ENCODE results near the gene SLC29A3. TPM values are rescaled to one million over a fixed set of nuclear protein-coding genes. Genes with fewer than 3 reads are reported as not detected.

SLC29A3 gene
- total and polyA plus RNA-seq, 2 of the 8 experiments (the other 6 are each of a cell fraction or from before 2014, with no cell fraction given) = 14.0 to 24.6 TPM

DNA sequence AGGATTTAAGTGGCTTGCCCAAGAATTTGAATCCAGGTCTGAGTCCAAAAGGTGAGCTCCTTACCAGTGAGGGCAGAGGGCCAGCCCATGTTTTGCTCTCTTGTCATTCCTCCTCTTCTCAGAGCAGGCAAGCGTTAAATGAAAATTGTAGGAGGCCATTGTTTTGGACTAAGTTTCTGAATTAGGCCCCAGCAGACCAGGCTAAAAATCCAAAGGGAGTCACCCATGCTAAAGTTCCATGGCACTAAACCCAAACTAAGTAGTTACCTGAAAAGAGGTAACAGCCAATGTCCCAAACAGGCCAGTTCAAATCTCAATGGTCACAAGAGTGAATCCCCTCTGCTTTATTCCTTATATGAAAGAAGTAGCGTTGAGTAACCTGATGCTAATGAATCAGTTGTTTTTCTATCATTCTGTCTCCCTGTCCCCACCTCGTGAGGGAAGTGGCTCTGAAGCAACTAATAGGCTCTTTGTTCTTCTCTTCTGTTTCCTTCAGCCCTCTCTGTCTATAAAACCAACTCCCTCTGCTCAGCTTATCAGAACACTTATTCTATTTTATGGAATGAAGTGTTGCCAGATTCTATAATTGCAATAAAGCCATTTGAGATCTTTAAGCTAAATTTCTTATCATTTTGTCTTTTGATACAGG is 60.2 kb downstream of the SLC29A3 start:
- Histone ChIP-seq H3K14ac (ENCODE audit: insufficient read length) (no peak overlapping the region), H3K9ac (replicated peaks in 1 of 4; ENCODE audit: extremely low read depth in 1 of 4, low read depth in 3 of 4, low read length in 3 of 4) (no peak overlapping the region), H4K8ac (ENCODE audit: extremely low read depth, insufficient read depth, low read length) (no peak overlapping the region), H3K4me1 (replicated peaks in 1 of 4; ENCODE audit: control insufficient read depth in 3 of 4, insufficient read depth in 4 of 4, low read length in 3 of 4) (peaks cover 0 to 2% (median 0%) of the 10 kb centered on the region in 4 experiments; a peak in 2 of 7 replicates), H2BK20ac (ENCODE audit: low read length) (no peak overlapping the region), H3K4me2 (ENCODE audit: insufficient read depth in 1 of 2, low read depth in 2 of 2, low read length in 2 of 2) (no peak overlapping the region), H3K4me3 (ENCODE audit: extremely low read depth in 1 of 4, insufficient read depth in 2 of 4, low read depth in 3 of 4, low read length in 4 of 4) (no peak overlapping the region), H4K20me1 (replicated peaks in 1 of 2; ENCODE audit: control insufficient read depth in 1 of 2, insufficient read depth in 2 of 2, low read length in 2 of 2) (no peaks in the 10 kb centered on the region), H2BK5ac (ENCODE audit: low read depth, low read length) (no peak overlapping the region), H3K27ac (ENCODE audit: low read depth, low read length) (no peak overlapping the region), H3K9me3 (ENCODE audit: insufficient read depth in 2 of 2, low read depth in 1 of 2, low read length in 1 of 2) (no peaks in the 10 kb centered on the region), H4K91ac (replicated peaks; ENCODE audit: insufficient read length, low read length) (no peak overlapping the region), H2BK12ac (ENCODE audit: low read depth, low read length) (no peak overlapping the region), H3K27me3 (replicated peaks in 1 of 4; ENCODE audit: control insufficient read depth in 3 of 4, extremely low read depth in 1 of 4, insufficient read depth in 3 of 4, low read length in 3 of 4) (no peaks in the 10 kb centered on the region), H2AFZ (ENCODE audit: low read length) (no peak overlapping the region), H3K36me3 (ENCODE audit: control insufficient read depth in 2 of 4, insufficient read depth in 4 of 4, low read length in 3 of 4) (no peaks in the 10 kb centered on the region), H3K79me1 (ENCODE audit: low read depth, low read length) (no peaks in the 10 kb centered on the region), H3K79me2 (ENCODE audit: control insufficient read depth in 1 of 2, insufficient read depth in 2 of 2, low read length in 2 of 2) (no peaks in the 10 kb centered on the region), H3K56ac (replicated peaks; ENCODE audit: insufficient read length, low read depth, low read length) (no peak overlapping the region), H2AK5ac (ENCODE audit: low read depth, low read length) (no peak overlapping the region), H4K5ac (ENCODE audit: insufficient read length, low read depth, low read length) (no peak overlapping the region), H3K18ac (ENCODE audit: extremely low read depth, low read length) (no peak overlapping the region), H3K23me2 (ENCODE audit: low read depth, low read length) (no peaks in the 10 kb centered on the region; the same call in 1 of the 2 replicates), H2BK120ac (replicated peaks; ENCODE audit: low read depth, low read length) (no peak overlapping the region), H3K4ac (replicated peaks; ENCODE audit: insufficient read length, low read depth, low read length) (no peak overlapping the region), H3K23ac (ENCODE audit: insufficient read length) (no peak overlapping the region), H2BK15ac (ENCODE audit: low read length) (no peak overlapping the region)
- DNase-seq (ENCODE audit: low read depth in 1 of 2, low spot score in 2 of 2) (no peak), FAIRE-seq (no peak)
- 85% methylated on average over 3 of the region's 3 CpGs; no CpG with 5 or more reads in 1 of the 2 experiments for WGBS, 2 experiments (ENCODE audit: extremely low coverage in 1 of 2, insufficient coverage in 1 of 2, insufficient read length in 1 of 2, insufficient replicate concordance in 2 of 2, low coverage in 1 of 2, low lambda C conversion rate in 2 of 2, missing lambda C conversion rate in 1 of 2)
- no peak for TF ChIP-seq SRF (IDR thresholded peaks at IDR 0.05; ENCODE audit: low read depth, low read length)
- TF ChIP-seq KDM4A (IDR thresholded peaks at IDR 0.05; ENCODE audit: low read depth, low read length, severe bottlenecking) = no peak
- TF ChIP-seq CHD1 (IDR thresholded peaks at IDR 0.05; ENCODE audit: low read depth, low read length) = no peak
- no peak for TF ChIP-seq BCL11A (IDR thresholded peaks at IDR 0.05; ENCODE audit: low read depth in 2 of 2, low read length in 2 of 2)
- TF ChIP-seq SAP30 (IDR thresholded peaks at IDR 0.05; ENCODE audit: insufficient read depth, insufficient replicate concordance, low read length) = no peak
- CTCF ChIA-PET (ENCODE audit: partially characterized antibody) = interaction anchor here (0.6 to 28.0 kb wide), 26 partner anchors 11 to 394 kb away, joined by 3 to 401 read pairs (median 4); partner anchors contain the start of genes CDH23, SLC29A3 and VSIR
- POLR2A ChIA-PET (ENCODE audit: partially characterized antibody) = no interaction called here

Data from H1 (cell line).